Neutrophil (primary cell): ENCODE results near the gene MEIS2.

Experiments
- H3K27ac ChIP-seq: fragments of 200-600 bp; sonication (generic); 2 replicates; pipeline ENCODE4 v1.5.1; 2016; ENCODE audit warnings: mild to moderate bottlenecking, moderate library complexity
- H3K27me3 ChIP-seq: fragments of 200-600 bp; sonication (generic); 2 replicates; pipeline ENCODE4 v1.6.0; 2016; ENCODE audit warnings: mild to moderate bottlenecking
- H3K36me3 ChIP-seq: fragments of 200-600 bp; sonication (generic); 2 replicates; pipeline ENCODE4 v1.5.1; 2017
- H3K4me1 ChIP-seq, 2 experiments: fragments of 200-600 bp in 1 of 2; sonication (generic) in 1 of 2; 1 replicate in 1 of 2; 2 replicates in 1 of 2; pipeline versions ENCODE4 v1.5.1 to v1.6.1; 2013 to 2016; ENCODE audit warnings: low read depth in 1 of 2, low read length in 1 of 2, mild to moderate bottlenecking in 1 of 2, moderate library complexity in 1 of 2; ENCODE audit not compliant: control insufficient read depth in 1 of 2, insufficient read depth in 1 of 2
- H3K4me3 ChIP-seq, 2 experiments: fragments of 200-600 bp in 1 of 2; sonication (generic) in 1 of 2; 1 replicate in 1 of 2; 2 replicates in 1 of 2; pipeline ENCODE4 v1.5.1; 2013 to 2016; ENCODE audit warnings: low read depth in 1 of 2, low read length in 1 of 2, mild to moderate bottlenecking in 1 of 2, moderate library complexity in 1 of 2
- H3K9me3 ChIP-seq: fragments of 200-600 bp; sonication (generic); 2 replicates; pipeline ENCODE4 v1.5.1; 2016
- CTCF ChIP-seq: fragments of 200-600 bp; sonication (generic); IDR thresholded peaks from 2 replicates; pipeline ENCODE4 v1.5.1; 2016; ENCODE audit warnings: antibody characterized with exemption

The MEIS2 gene

GRCh38 chr15:36972704-36973103 lies 127.6 kb downstream of the MEIS2 start:
- H3K36me3 ChIP-seq: no peaks in the 10 kb centered on the region
- H3K4me1 ChIP-seq: no peaks in the 10 kb centered on the region
- H3K9me3 ChIP-seq: no peaks in the 10 kb centered on the region
- H3K27me3 ChIP-seq: no peaks in the 10 kb centered on the region
- H3K27ac ChIP-seq: no peak overlapping the region
- TF ChIP-seq CTCF: no peak
- no peak overlapping the region for H3K4me3 ChIP-seq

- H3K9me3 ChIP-seq: no peaks in the 10 kb centered on the region
- no peak overlapping the region for H3K4me3 ChIP-seq
- no peak overlapping the region for H3K27ac ChIP-seq
- no peaks in the 10 kb centered on the region for H3K27me3 ChIP-seq
- no peaks in the 10 kb centered on the region for H3K4me1 ChIP-seq
- H3K36me3 ChIP-seq: no peaks in the 10 kb centered on the region
- TF ChIP-seq CTCF: no peak
These were observed 129.8 kb downstream of the MEIS2 start for GRCh38 chr15:36970522-36970921.

- no peaks in the 10 kb centered on the region for H3K27me3 ChIP-seq
- H3K4me3 ChIP-seq: no peak overlapping the region
- no peak overlapping the region for H3K27ac ChIP-seq
- H3K4me1 ChIP-seq: no peaks in the 10 kb centered on the region
- no peaks in the 10 kb centered on the region for H3K36me3 ChIP-seq
- TF ChIP-seq CTCF: no peak
- H3K9me3 ChIP-seq: no peaks in the 10 kb centered on the region
These were observed 132.4 kb downstream of the MEIS2 start for GRCh38 chr15:36967929-36968328.

GRCh38 chr15:36966708-36967107 lies 133.6 kb downstream of the MEIS2 start:
- no peaks in the 10 kb centered on the region for H3K4me1 ChIP-seq
- no peak overlapping the region for H3K27ac ChIP-seq
- TF ChIP-seq CTCF: no peak
- no peaks in the 10 kb centered on the region for H3K27me3 ChIP-seq
- no peaks in the 10 kb centered on the region for H3K9me3 ChIP-seq
- H3K36me3 ChIP-seq: no peaks in the 10 kb centered on the region
- no peak overlapping the region for H3K4me3 ChIP-seq

- Histone ChIP-seq H3K27me3 (no peaks in the 10 kb centered on the region), H3K4me1 (no peaks in the 10 kb centered on the region), H3K27ac (no peak overlapping the region), H3K36me3 (no peaks in the 10 kb centered on the region), H3K9me3 (no peaks in the 10 kb centered on the region), H3K4me3 (no peak overlapping the region)
- no peak for TF ChIP-seq CTCF
These were observed 134.6 kb downstream of the MEIS2 start for GRCh38 chr15:36965570-36966342.
